Esophagus muscularis mucosa (tissue), 4 donors: Measurements from ENCODE around the gene ABCC1. TPM values are rescaled to one million over a fixed set of nuclear protein-coding genes. Genes with fewer than 3 reads are reported as not detected.

ENCODE experiments used
- DNase-seq: peaks from one replicate; pipeline ENCODE4 v3.0.0-alpha.2; 2017; ENCODE audit errors: extremely low spot score
- H3K27ac ChIP-seq, 4 donors: fragments of 200-600 bp; sonication (generic); replicated peaks in 1 of 4; 1 replicate in 3 of 4; 2 replicates in 1 of 4; pipeline ENCODE4 v1.5.1; 2016 to 2019; ENCODE audit warnings: mild to moderate bottlenecking in 1 of 4
- H3K27me3 ChIP-seq, 4 donors: fragments of 200-600 bp; sonication (generic); one replicate each; pipeline versions ENCODE4 v1.5.1 to v1.6.0; 2016 to 2019
- H3K36me3 ChIP-seq, 4 donors: fragments of 200-600 bp; sonication (generic); one replicate each; pipeline ENCODE4 v1.5.1; 2016 to 2019
- H3K4me1 ChIP-seq, 4 donors: fragments of 200-600 bp; sonication (generic); one replicate each; pipeline ENCODE4 v1.5.1; 2016 to 2019
- H3K4me3 ChIP-seq, 4 donors: fragments of 200-600 bp; sonication (generic); 1 replicate in 2 of 4; 2 replicates in 2 of 4; pipeline ENCODE4 v1.5.1; 2016 to 2019; ENCODE audit warnings: mild to moderate bottlenecking in 4 of 4, moderate library complexity in 1 of 4
- H3K9me3 ChIP-seq, 4 donors: fragments of 200-600 bp; sonication (generic); 1 replicate in 3 of 4; 2 replicates in 1 of 4; pipeline ENCODE4 v1.5.1; 2016 to 2019
- CTCF ChIP-seq, 3 experiments: fragments of 200-600 bp in 2 of 3; fragments of 450-650 bp in 1 of 3; sonication (generic) in 2 of 3; IDR thresholded peaks; one replicate each; pipeline ENCODE4 v1.5.1; 2017 to 2019; ENCODE audit warnings: antibody characterized with exemption in 3 of 3, mild to moderate bottlenecking in 2 of 3, moderate library complexity in 1 of 3
- EP300 ChIP-seq: sonication (generic); formaldehyde crosslinking; IDR thresholded peaks from one replicate; pipeline ENCODE4 v1.6.1; 2017; ENCODE audit warnings: antibody characterized with exemption
- POLR2A ChIP-seq: fragments of 450-650 bp; IDR thresholded peaks from one replicate; pipeline ENCODE4 v1.6.1; 2017; ENCODE audit warnings: antibody characterized with exemption, moderate library complexity, mild to moderate bottlenecking, low read depth
- POLR2AphosphoS5 ChIP-seq, 2 donors: sonication (generic); formaldehyde crosslinking; IDR thresholded peaks; one replicate each; pipeline ENCODE4 v1.6.1; 2017; ENCODE audit warnings: antibody characterized with exemption in 2 of 2
- WGBS: methylation state at CpG from one replicate; pipeline ENCODE4 v1.1.5; 2018; 5-methylcytosine and 5-hydroxymethylcytosine counted together
- intact Hi-C: fragments of 100-400 bp; cut with DNase I; formaldehyde crosslinking; loops from one replicate; pipeline ENCODE4 v1.15.1; 2023
- total RNA-seq, 4 donors: library from RNA; depleted of rRNA; stranded (reverse); fragments of >200 nt; gene quantifications; one replicate each; pipeline versions ENCODE4 v1.1.0 to v1.2.1, GENCODE V29; 2016

The ABCC1 gene
- total RNA-seq, 4 donors from 2014 or later = 61.8 to 141 (median 103) TPM

- Histone ChIP-seq H3K4me3 (no peak overlapping the region), H3K9me3 (peaks cover 0 to 4% (median 0%) of the 10 kb centered on the region in 4 donors), H3K27me3 (no peaks in the 10 kb centered on the region), H3K27ac (peak overlapping the region in 1 of 4 donors; percentile 40), H3K36me3 (peaks cover 59 to 96% (median 74%) of the 10 kb centered on the region in 4 donors), H3K4me1 (peaks cover 8 to 34% (median 27%) of the 10 kb centered on the region in 4 donors)
- intact Hi-C loops = no loop called here
- 94% methylated on average over 7 of the region's 7 CpGs for WGBS
- TF ChIP-seq CTCF (IDR thresholded peaks at IDR 0.05) = no peak
- TF ChIP-seq EP300 = no peak
- TF ChIP-seq POLR2A = no peak
- TF ChIP-seq POLR2AphosphoS5 (IDR thresholded peaks at IDR 0.05) = no peak
- DNase-seq = no peak
These were observed 167.4 kb downstream of the ABCC1 start for GRCh38 chr16:16116841-16117240.

- peaks cover 0 to 4% (median 0%) of the 10 kb centered on the region in 4 donors for H3K9me3 ChIP-seq
- WGBS = 91% methylated on average over 7 of the region's 7 CpGs
- no peak for TF ChIP-seq CTCF (IDR thresholded peaks at IDR 0.05)
- TF ChIP-seq POLR2AphosphoS5 (IDR thresholded peaks at IDR 0.05) = no peak
- no peak for TF ChIP-seq EP300
- TF ChIP-seq POLR2A = no peak
- no peak overlapping the region for H3K4me3 ChIP-seq
- peaks cover 8 to 34% (median 27%) of the 10 kb centered on the region in 4 donors for H3K4me1 ChIP-seq
- intact Hi-C loops = no loop called here
- DNase-seq = no peak
- H3K27ac ChIP-seq = peak overlapping the region in 1 of 4 donors; percentile 82
- peaks cover 55 to 96% (median 74%) of the 10 kb centered on the region in 4 donors for H3K36me3 ChIP-seq
- H3K27me3 ChIP-seq = no peaks in the 10 kb centered on the region
These were observed 168.9 kb downstream of the ABCC1 start for GRCh38 chr16:16118337-16118736.

GRCh38 chr16:16120044-16120381, 170.6 kb downstream of the ABCC1 start:
- Histone ChIP-seq H3K27me3 (no peaks in the 10 kb centered on the region), H3K4me3 (no peak overlapping the region), H3K9me3 (peaks cover 0 to 11% (median 6%) of the 10 kb centered on the region in 4 donors), H3K4me1 (peaks cover 8 to 47% (median 35%) of the 10 kb centered on the region in 4 donors), H3K27ac (peak overlapping the region; percentile 72 to 82 (median 76)), H3K36me3 (peaks cover 48 to 94% (median 68%) of the 10 kb centered on the region in 4 donors)
- no peak for DNase-seq
- intact Hi-C loops = loop anchor here (5.0 to 10.0 kb wide), 2 partner anchors 58 to 355 kb away; no protein-coding TSS in a partner anchor
- WGBS = 58% methylated on average over 7 of the region's 8 CpGs
- TF ChIP-seq POLR2AphosphoS5 (IDR thresholded peaks at IDR 0.05) (no peak), CTCF (IDR thresholded peaks at IDR 0.05) (no peak), POLR2A (no peak), EP300 (no peak)

- intact Hi-C loops = loop anchor here (5.0 to 10.0 kb wide), 2 partner anchors 58 to 356 kb away; no protein-coding TSS in a partner anchor
- H3K4me3 ChIP-seq = no peak overlapping the region
- no peak for TF ChIP-seq EP300
- peak; percentile 38 to 66 for TF ChIP-seq POLR2AphosphoS5 (IDR thresholded peaks at IDR 0.05)
- H3K27ac ChIP-seq = peak overlapping the region; percentile 72 to 82 (median 76)
- WGBS = 50% methylated on average over 17 of the region's 17 CpGs
- peaks cover 0 to 13% (median 7%) of the 10 kb centered on the region in 4 donors for H3K9me3 ChIP-seq
- peaks cover 8 to 47% (median 35%) of the 10 kb centered on the region in 4 donors for H3K4me1 ChIP-seq
- peak; percentile 93 for DNase-seq
- H3K36me3 ChIP-seq = peaks cover 43 to 92% (median 68%) of the 10 kb centered on the region in 4 donors
- no peaks in the 10 kb centered on the region for H3K27me3 ChIP-seq
These were observed 171.2 kb downstream of the ABCC1 start for GRCh38 chr16:16120382-16121184.

GRCh38 chr16:16121185-16121727, 171.8 kb downstream of the ABCC1 start:
- 74% methylated on average over 5 of the region's 6 CpGs for WGBS
- Histone ChIP-seq H3K27me3 (no peaks in the 10 kb centered on the region), H3K4me1 (peaks cover 8 to 53% (median 41%) of the 10 kb centered on the region in 4 donors), H3K9me3 (peaks cover 0 to 13% (median 7%) of the 10 kb centered on the region in 4 donors), H3K36me3 (peaks cover 36 to 92% (median 68%) of the 10 kb centered on the region in 4 donors), H3K4me3 (no peak overlapping the region), H3K27ac (peak overlapping the region; percentile 72 to 82 (median 76))
- intact Hi-C loops = loop anchor here (5.0 to 10.0 kb wide), 2 partner anchors 59 to 356 kb away; no protein-coding TSS in a partner anchor
- TF ChIP-seq EP300 (no peak), CTCF (IDR thresholded peaks at IDR 0.05) (no peak), POLR2AphosphoS5 (IDR thresholded peaks at IDR 0.05) (no peak), POLR2A (no peak)
- DNase-seq = no peak
